Hematopoietic multipotent progenitor cell treated with erythropoietin and hydrocortisone succinate and interleukin-3 and kit ligand, for 17 days (in vitro differentiated cells): ENCODE data around the gene CNTN5.
"Not testable (repeated sequence)": the region's sequence is repeated elsewhere in the genome, so short reads cannot be mapped to it uniquely, and the experiment has no call there.

ENCODE experiments used
- DNase-seq: peaks from one replicate; pipeline ENCODE4 v3.0.0-alpha.2; 2015; ENCODE audit warnings: low spot score

The CNTN5 gene

GRCh38 chr11:99759787-99760186 is 739.0 kb downstream of the CNTN5 start:
- no peak for DNase-seq

- DNase-seq: no peak
These were observed 746.1 kb downstream of the CNTN5 start for GRCh38 chr11:99766811-99767210.

GRCh38 chr11:99773646-99774045 is 752.9 kb downstream of the CNTN5 start:
- no peak for DNase-seq

- no peak for DNase-seq
These were observed 760.3 kb downstream of the CNTN5 start for GRCh38 chr11:99781074-99781473.

GRCh38 chr11:99791354-99791753 is 770.6 kb downstream of the CNTN5 start:
- no peak for DNase-seq

- DNase-seq: no peak
These were observed 775.2 kb downstream of the CNTN5 start for GRCh38 chr11:99795999-99796398.

- DNase-seq: no peak
These were observed 782.8 kb downstream of the CNTN5 start for GRCh38 chr11:99803501-99803900.

- DNase-seq: no peak
These were observed 791.8 kb downstream of the CNTN5 start for GRCh38 chr11:99812516-99812915.

GRCh38 chr11:99814021-99814420 is 793.3 kb downstream of the CNTN5 start:
- no peak for DNase-seq

- no peak for DNase-seq
These were observed 794.0 kb downstream of the CNTN5 start for GRCh38 chr11:99814738-99815137.

- DNase-seq: no peak
These were observed 798.2 kb downstream of the CNTN5 start for GRCh38 chr11:99818991-99819390.

GRCh38 chr11:99822846-99823565 is 802.3 kb downstream of the CNTN5 start:
- no peak for DNase-seq

GRCh38 chr11:99836739-99837138 is 816.0 kb downstream of the CNTN5 start:
- DNase-seq: not testable (repeated sequence)

GRCh38 chr11:99841885-99842284 is 821.1 kb downstream of the CNTN5 start:
- DNase-seq: no peak

GRCh38 chr11:99865951-99866350 is 845.2 kb downstream of the CNTN5 start:
- DNase-seq: no peak

- no peak for DNase-seq
These were observed 860.9 kb downstream of the CNTN5 start for GRCh38 chr11:99881610-99882009.

- DNase-seq: no peak
These were observed 864.0 kb downstream of the CNTN5 start for GRCh38 chr11:99884750-99885149.

- DNase-seq: no peak
These were observed 866.7 kb downstream of the CNTN5 start for GRCh38 chr11:99887481-99887880.

GRCh38 chr11:99893811-99894210 is 873.1 kb downstream of the CNTN5 start:
- DNase-seq: no peak

GRCh38 chr11:99901175-99901574 is 880.4 kb downstream of the CNTN5 start:
- DNase-seq: no peak

GRCh38 chr11:99911116-99911515 is 890.4 kb downstream of the CNTN5 start:
- no peak for DNase-seq

GRCh38 chr11:99916078-99916477 is 895.3 kb downstream of the CNTN5 start:
- DNase-seq: no peak

- DNase-seq: no peak
These were observed 898.0 kb downstream of the CNTN5 start for GRCh38 chr11:99918761-99919160.

GRCh38 chr11:99920956-99921355 is 900.2 kb downstream of the CNTN5 start:
- DNase-seq: no peak
